K562 (cell line): ENCODE data around the gene RAB11FIP2. TPM values are rescaled to one million over a fixed set of nuclear protein-coding genes. Genes with fewer than 3 reads are reported as not detected.

Experiments
- ATAC-seq: fragments of 200-7000 bp; cut with Tn5 transposase; 3 replicates; pipeline ENCODE4 v1.9.1; 2020; ENCODE audit warnings: moderate library complexity
- BruUV-seq: library from RNA; stranded (reverse); fragments of 400-500 nt; replicated peaks from 2 replicates; lab custom pipeline; 2021; lab: Mats Ljungman, UMichigan
- CTCF ChIA-PET: fragments of 300-600 bp; formaldehyde crosslinking; extraction: SDS; loops from one replicate; lab custom pipeline; 2021; ENCODE audit warnings: low intra/inter-chr PET ratio; lab: Yijun Ruan, JAX
- POLR2A ChIA-PET: fragments of 300-600, 350-650 bp; sonication (Branson Sonifier 250); formaldehyde crosslinking; extraction: SDS; loops from one replicate; lab custom pipeline; 2021; ENCODE audit warnings: antibody characterized with exemption, inconsistent platforms; lab: Yijun Ruan, JAX
- DNase-seq, 4 experiments: peaks; one replicate each; pipeline versions ENCODE4 v3.0.0 to v3.0.0-alpha.2; 2011 to 2018; ENCODE audit warnings: low spot score in 3 of 4, mixed read lengths in 3 of 4; ENCODE audit errors: extremely low read depth in 1 of 4
- FAIRE-seq: peaks from 2 replicates; lab custom pipeline; 2011; peaks lifted over from hg19 to GRCh38; lab: Jason Lieb, UNC
- H2AFZ ChIP-seq: 2 replicates; pipeline ENCODE4 v1.6.0; 2011; ENCODE audit warnings: low read depth, low read length, control low read depth, inconsistent platforms
- H3K27ac ChIP-seq: fragments of 200-600 bp; 3 replicates; pipeline ENCODE4 v1.8.0; 2011; ENCODE audit warnings: low read depth, mild to moderate bottlenecking, control low read depth, inconsistent platforms, low read length, moderate library complexity, mixed read lengths; ENCODE audit errors: extremely low read depth
- H3K27me3 ChIP-seq, 2 experiments: fragments of 300-600 bp in 1 of 2; 2 replicates in 1 of 2; 3 replicates in 1 of 2; pipeline versions ENCODE4 v1.6.0 to v1.8.0; 2011; ENCODE audit warnings: inconsistent platforms in 2 of 2, low read length in 2 of 2, mild to moderate bottlenecking in 1 of 2, mixed read lengths in 1 of 2, moderate library complexity in 1 of 2; ENCODE audit not compliant: control insufficient read depth in 2 of 2, insufficient read depth in 2 of 2
- H3K36me3 ChIP-seq: fragments of 300-600 bp; 3 replicates; pipeline ENCODE4 v1.8.0; 2011; ENCODE audit warnings: mild to moderate bottlenecking, low read length, inconsistent platforms; ENCODE audit not compliant: control insufficient read depth, insufficient read depth
- H3K4me1 ChIP-seq, 2 experiments: fragments of 200-600 bp in 1 of 2; replicated peaks in 1 of 2; 2 replicates in 1 of 2; 3 replicates in 1 of 2; pipeline versions ENCODE4 v1.5.1 to v1.8.0; 2011; ENCODE audit warnings: inconsistent platforms in 2 of 2, low read length in 2 of 2, mild to moderate bottlenecking in 1 of 2, mixed read lengths in 1 of 2, moderate library complexity in 1 of 2; ENCODE audit not compliant: control insufficient read depth in 2 of 2, insufficient read depth in 2 of 2
- H3K4me2 ChIP-seq: 2 replicates; pipeline ENCODE4 v1.6.1; 2011; ENCODE audit warnings: low read length, control low read depth, inconsistent platforms, mixed read lengths; ENCODE audit not compliant: insufficient read depth
- H3K4me3 ChIP-seq: fragments of 200-600 bp; sonication (generic), shearing (Covaris generic); 2 replicates; pipeline ENCODE4 v1.5.1; 2016; ENCODE audit warnings: control low read depth, inconsistent platforms
- H3K79me2 ChIP-seq: fragments of 200-600 bp; 3 replicates; pipeline ENCODE4 v1.8.0; 2011; ENCODE audit warnings: low read length, inconsistent platforms; ENCODE audit not compliant: control insufficient read depth, insufficient read depth
- H3K9ac ChIP-seq, 2 experiments: 2 replicates each; pipeline versions ENCODE4 v1.6.0 to v1.6.1; 2011; ENCODE audit warnings: low read depth in 2 of 2, low read length in 2 of 2, control low read depth in 1 of 2, inconsistent platforms in 1 of 2, mild to moderate bottlenecking in 1 of 2, mixed read lengths in 1 of 2; ENCODE audit not compliant: insufficient read depth in 1 of 2
- H3K9me1 ChIP-seq: one replicate; pipeline ENCODE4 v1.6.0; 2011; ENCODE audit warnings: inconsistent platforms, mild to moderate bottlenecking, low read length, moderate library complexity; ENCODE audit not compliant: control insufficient read depth, insufficient read depth
- H3K9me3 ChIP-seq: replicated peaks from 2 replicates; pipeline ENCODE4 v1.5.1; 2011; ENCODE audit warnings: low read depth, low read length, inconsistent platforms; ENCODE audit not compliant: control insufficient read depth, insufficient read depth
- H4K20me1 ChIP-seq: replicated peaks from 2 replicates; pipeline ENCODE4 v1.6.1; 2011; ENCODE audit warnings: low read length, inconsistent platforms, mixed read lengths; ENCODE audit not compliant: control insufficient read depth, insufficient read depth
- C11orf30 ChIP-seq: fragments of 450-650 bp; IDR thresholded peaks from 2 replicates; pipeline ENCODE4 v1.6.1; 2016; ENCODE audit warnings: low read depth, mild to moderate bottlenecking
- CBX1 ChIP-seq: sonication (generic); IDR thresholded peaks from 2 replicates; pipeline ENCODE4 v1.6.1; 2016; ENCODE audit warnings: antibody characterized with exemption, low read depth, mild to moderate bottlenecking
- MYC ChIP-seq, 2 experiments: fragments of 250-450 bp in 1 of 2; sonication (Bioruptor Pico) in 1 of 2; IDR thresholded peaks; 2 replicates each; pipeline versions ENCODE4 v1.5.1 to v1.6.1; 2012 to 2021; ENCODE audit warnings: low read depth in 2 of 2, borderline replicate concordance in 1 of 2, improper control_type of control experiment in 1 of 2, low read length in 1 of 2, mild to moderate bottlenecking in 1 of 2, moderate library complexity in 1 of 2
- ZEB2 ChIP-seq: fragments of 450-650 bp; IDR thresholded peaks from 2 replicates; pipeline ENCODE4 v1.6.1; 2016
- ZNF316 ChIP-seq: fragments of 450-650 bp; IDR thresholded peaks from 2 replicates; pipeline ENCODE4 v1.6.1; 2016
- ZNF354B ChIP-seq: fragments of 250-450 bp; sonication (Bioruptor Pico); IDR thresholded peaks from 2 replicates; pipeline ENCODE4 v1.4.0; 2020
- WGBS: fragments of 100-300 bp; shearing (Covaris generic); methylation state at CpG from one replicate; pipeline ENCODE4 v1.1.6; 2016; ENCODE audit warnings: low coverage, mixed read lengths; ENCODE audit not compliant: insufficient coverage; ENCODE audit errors: missing lambda C conversion rate; 5-methylcytosine and 5-hydroxymethylcytosine counted together
- in situ Hi-C: fragments of 300-500 bp; cut with MboI; formaldehyde crosslinking; loops from 4 replicates; pipeline ENCODE4 v1.15.0; 2018; ENCODE audit warnings: inconsistent platforms, mixed read lengths
- intact Hi-C: fragments of 100-400 bp; cut with micrococcal nuclease; formaldehyde crosslinking; loops from 2 replicates; pipeline ENCODE4 v1.14.2; 2022
- polyA plus RNA-seq, 8 experiments: library from polyadenylated mRNA; depleted of rRNA in 4 of 8; stranded (reverse) in 5 of 8; unstranded in 3 of 8; fragments of >200 nt; fragmentation: Nextera tagmentation in 2 of 8; fragmentation: Illumina TruSeq in 1 of 8; extraction: Ambion mirVana in 2 of 8; extraction: Trizol in 1 of 8; gene quantifications; 2 replicates each; pipeline versions ENCODE4 v1.2.1 to v1.2.3, GENCODE V29; 2011 to 2014; ENCODE audit warnings: inconsistent platforms in 1 of 8, missing spikeins in 1 of 8
- total RNA-seq, 7 experiments: library from RNA; depleted of rRNA in 6 of 7; stranded (reverse); fragments of >200 nt in 6 of 7; fragmentation: Illumina TruSeq in 2 of 7; extraction: Trizol in 2 of 7; gene quantifications; 2 replicates each; pipeline versions ENCODE4 v1.2.1 to v1.2.3, GENCODE V29; 2011 to 2021; ENCODE audit warnings: low replicate concordance in 1 of 7
- TF ChIP-seq, protein P1 (sequence below): fragments of 250-450 bp; sonication (Bioruptor Pico); IDR thresholded peaks from 2 replicates; pipeline ENCODE4 v1.4.0; 2020; ENCODE audit warnings: mild to moderate bottlenecking
- TF ChIP-seq, protein P2 (sequence below): fragments of 250-450 bp; sonication (Bioruptor Pico); IDR thresholded peaks from 2 replicates; pipeline ENCODE4 v1.5.0; 2021; ENCODE audit warnings: mild to moderate bottlenecking, moderate library complexity
- TF ChIP-seq, protein P3 (sequence below): fragments of 250-450 bp; sonication (Bioruptor Pico); IDR thresholded peaks from 2 replicates; pipeline ENCODE4 v1.5.0; 2021

The RAB11FIP2 gene
- total and polyA plus RNA-seq, 9 of the 15 experiments (the other 6 are each of a cell fraction or from before 2014, with no cell fraction given), result 3.0 to 10.6 (median 3.9) TPM

DNA sequence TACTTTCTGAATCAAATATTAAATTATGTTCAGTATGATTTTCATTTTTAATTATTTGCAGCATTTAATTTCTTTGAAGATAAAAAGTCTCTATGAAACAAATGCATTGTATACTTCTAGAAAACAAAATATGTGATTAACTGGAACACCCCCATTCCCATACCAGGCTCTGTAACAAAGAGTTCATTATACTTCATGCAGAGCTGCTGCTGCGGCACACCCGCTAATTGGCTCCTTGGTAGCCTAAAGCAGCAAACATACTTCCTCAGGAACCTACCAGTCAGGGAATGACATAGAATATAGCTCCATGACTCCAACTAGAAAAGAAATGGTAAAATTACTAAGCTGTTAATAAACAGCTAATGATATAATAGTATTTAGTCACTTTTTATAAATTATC is 19.3 kb downstream of the RAB11FIP2 start (continued):
- TF ChIP-seq MYC (IDR thresholded peaks at IDR 0.05; ENCODE audit: low read depth, low read length) (no peak), MYC (CRISPR knock-in tag; IDR thresholded peaks at IDR 0.05; ENCODE audit: borderline replicate concordance, low read depth) (no peak), ZNF354B (CRISPR knock-in tag) (no peak), CBX1 (no peak)
- TF ChIP-seq, protein P1, sequence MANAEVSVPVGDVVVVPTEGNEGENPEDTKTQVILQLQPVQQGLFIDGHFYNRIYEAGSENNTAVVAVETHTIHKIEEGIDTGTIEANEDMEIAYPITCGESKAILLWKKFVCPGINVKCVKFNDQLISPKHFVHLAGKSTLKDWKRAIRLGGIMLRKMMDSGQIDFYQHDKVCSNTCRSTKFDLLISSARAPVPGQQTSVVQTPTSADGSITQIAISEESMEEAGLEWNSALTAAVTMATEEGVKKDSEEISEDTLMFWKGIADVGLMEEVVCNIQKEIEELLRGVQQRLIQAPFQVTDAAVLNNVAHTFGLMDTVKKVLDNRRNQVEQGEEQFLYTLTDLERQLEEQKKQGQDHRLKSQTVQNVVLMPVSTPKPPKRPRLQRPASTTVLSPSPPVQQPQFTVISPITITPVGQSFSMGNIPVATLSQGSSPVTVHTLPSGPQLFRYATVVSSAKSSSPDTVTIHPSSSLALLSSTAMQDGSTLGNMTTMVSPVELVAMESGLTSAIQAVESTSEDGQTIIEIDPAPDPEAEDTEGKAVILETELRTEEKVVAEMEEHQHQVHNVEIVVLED (CRISPR knock-in tag), result no peak
- TF ChIP-seq, protein P2, sequence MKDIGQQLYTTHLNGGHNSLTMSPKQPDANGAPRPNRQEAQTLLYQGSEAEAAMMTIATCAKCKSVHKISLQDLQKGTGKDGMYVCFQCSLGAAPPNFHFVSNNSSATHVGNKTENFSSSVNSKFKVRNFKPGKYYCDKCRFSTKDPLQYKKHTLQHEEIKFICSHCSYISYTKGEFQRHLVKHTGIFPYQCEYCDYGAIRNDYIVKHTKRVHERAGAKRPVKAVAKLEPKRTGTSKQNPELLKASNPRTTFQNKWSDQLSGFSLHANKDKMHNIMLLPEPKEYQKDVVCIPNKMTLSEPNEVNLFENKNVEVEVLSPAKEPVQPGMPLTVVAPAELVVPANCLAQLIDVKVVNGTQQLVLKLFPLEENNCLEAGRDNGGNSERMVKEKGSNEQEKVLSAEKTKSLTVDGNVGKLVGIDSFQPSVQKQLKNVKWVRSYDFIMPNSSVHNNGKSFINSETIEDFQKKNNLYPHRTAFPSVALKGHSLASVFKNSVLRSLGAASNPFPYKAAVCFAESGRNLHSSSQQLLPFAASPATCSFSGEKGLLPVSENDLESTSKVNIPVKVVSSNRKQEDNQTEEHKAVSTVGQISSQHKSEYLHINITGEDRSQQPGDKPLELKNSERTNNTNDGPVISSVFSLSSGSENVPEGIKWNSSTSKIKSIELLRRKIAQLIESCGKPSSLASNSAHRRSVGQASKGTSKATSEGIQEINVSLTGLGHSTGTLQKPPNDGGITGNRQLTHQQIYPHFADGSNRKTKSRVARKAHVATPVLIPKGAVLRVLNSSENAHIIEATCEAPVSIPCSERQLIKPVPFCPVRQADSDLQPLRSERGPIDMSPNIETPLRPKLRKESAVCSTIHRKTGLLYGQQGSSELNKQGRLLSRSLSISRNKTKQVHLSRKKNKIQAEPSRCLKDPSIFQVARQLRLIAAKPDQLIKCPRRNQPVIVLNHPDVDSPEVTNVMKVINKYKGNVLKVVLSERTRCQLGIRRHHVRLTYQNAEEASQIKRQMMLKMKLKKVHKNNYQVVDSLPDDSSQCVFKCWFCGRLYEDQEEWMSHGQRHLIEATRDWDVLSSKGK, result no peak

DNA sequence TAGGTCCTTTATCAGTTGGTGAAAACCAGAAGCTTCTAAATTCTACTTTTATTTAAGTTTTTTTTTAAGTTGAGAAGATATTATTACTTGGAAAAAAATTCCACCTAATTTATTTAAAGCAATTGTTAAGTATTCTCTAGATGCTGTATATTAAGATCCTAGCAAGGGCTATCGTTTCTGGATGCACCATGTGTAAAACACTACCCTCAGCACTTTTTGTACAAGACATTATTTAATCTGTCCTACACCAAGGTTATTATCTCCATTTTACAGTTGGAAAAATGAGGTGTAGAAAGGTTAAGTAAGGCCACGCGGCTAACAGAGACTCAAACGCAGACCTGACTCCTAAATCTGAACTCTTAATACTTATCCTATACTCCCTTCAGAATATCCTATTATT is 19.8 kb downstream of the RAB11FIP2 start:
- Histone ChIP-seq H3K9me3 (no peaks in the 10 kb centered on the region), H3K4me2 (no peak overlapping the region), H3K36me3 (no peaks in the 10 kb centered on the region), H3K4me3 (no peak overlapping the region), H3K4me1 (no peaks in the 10 kb centered on the region; a peak in 1 of 5 replicates), H2AFZ (no peak overlapping the region), H4K20me1 (no peaks in the 10 kb centered on the region), H3K27me3 (no peaks in the 10 kb centered on the region), H3K27ac (no peak overlapping the region), H3K9ac (no peak overlapping the region), H3K79me2 (no peaks in the 10 kb centered on the region), H3K9me1 (no peaks in the 10 kb centered on the region)
- no TSS peak for BruUV-seq
- no peak for FAIRE-seq
- no peak for DNase-seq
- intact Hi-C loops, result no loop called here
- CTCF ChIA-PET, result no interaction called here
- in situ Hi-C loops, result no loop called here
- TF ChIP-seq ZNF316 (peak; percentile 45), C11orf30 (0 out of 2 replicates have a peak, but pooled peaks have one; percentile 18), ZEB2 (no peak)
- TF ChIP-seq, protein P3, sequence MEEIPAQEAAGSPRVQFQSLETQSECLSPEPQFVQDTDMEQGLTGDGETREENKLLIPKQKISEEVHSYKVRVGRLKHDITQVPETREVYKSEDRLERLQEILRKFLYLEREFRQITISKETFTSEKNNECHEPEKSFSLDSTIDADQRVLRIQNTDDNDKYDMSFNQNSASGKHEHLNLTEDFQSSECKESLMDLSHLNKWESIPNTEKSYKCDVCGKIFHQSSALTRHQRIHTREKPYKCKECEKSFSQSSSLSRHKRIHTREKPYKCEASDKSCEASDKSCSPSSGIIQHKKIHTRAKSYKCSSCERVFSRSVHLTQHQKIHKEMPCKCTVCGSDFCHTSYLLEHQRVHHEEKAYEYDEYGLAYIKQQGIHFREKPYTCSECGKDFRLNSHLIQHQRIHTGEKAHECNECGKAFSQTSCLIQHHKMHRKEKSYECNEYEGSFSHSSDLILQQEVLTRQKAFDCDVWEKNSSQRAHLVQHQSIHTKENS (CRISPR knock-in tag), result no peak
- ATAC-seq, result no peak
- 62% methylated on average over 4 of the region's 4 CpGs for WGBS
- POLR2A ChIA-PET, result interaction anchor here (0.9 kb wide), 1 partner anchor 16 kb away, joined by 4 read pairs; no protein-coding TSS in a partner anchor
